Head of caudate nucleus (tissue), 42 donors: ENCODE measurements around the gene PRDM4.
"Not testable (repeated sequence)": the region's sequence is repeated elsewhere in the genome, so short reads cannot be mapped to it uniquely, and the experiment has no call there.

Experiments
- DNase-seq, 42 donors: peaks; one replicate each; pipeline versions ENCODE4 v3.0.0 to v3.0.0-alpha.2; 2020 to 2021; ENCODE audit warnings: mixed read lengths in 7 of 42
- intact Hi-C: fragments of 100-400 bp; cut with DNase I; formaldehyde crosslinking; loops from one replicate; pipeline ENCODE4 v1.15.0; 2022

PRDM4 gene

GRCh38 chr12:107775093-107775721 lies 14.3 kb upstream of the PRDM4 start:
- peak in 11 of 42 donors; percentile 8 to 44 (median 18) for DNase-seq
- intact Hi-C loops: no loop called here

DNA sequence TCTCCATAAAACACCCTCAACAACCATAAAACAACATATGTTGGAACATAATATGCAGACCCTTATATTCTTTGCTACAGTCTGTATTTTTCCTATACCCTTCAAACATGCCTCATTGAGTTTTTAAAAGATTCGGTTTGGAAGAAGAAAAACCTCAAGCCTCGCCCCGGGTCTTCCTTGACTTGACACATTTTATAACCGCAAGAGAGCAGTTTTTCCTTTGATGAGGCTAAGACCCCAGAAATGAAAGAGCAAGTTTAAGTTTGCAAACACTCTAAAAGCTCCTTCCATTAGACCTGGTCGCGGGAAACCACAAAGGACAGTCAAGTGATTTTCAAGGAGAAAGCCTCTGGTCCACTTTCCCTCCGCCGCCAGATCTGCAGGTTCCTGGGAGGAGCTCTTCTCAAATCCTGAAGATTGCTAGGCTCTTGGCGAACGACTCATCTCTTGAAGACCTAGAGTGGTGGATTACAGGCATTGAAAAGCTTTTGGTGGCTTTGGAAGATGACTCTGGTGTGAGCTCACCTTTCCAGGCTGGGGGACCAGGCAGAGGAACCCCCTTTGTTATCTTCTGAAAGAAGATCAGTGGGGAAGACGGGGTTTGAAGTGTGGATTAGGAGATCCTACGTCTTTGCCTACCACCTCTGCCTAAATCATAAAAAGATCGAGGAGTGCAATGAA lies 13.6 kb upstream of the PRDM4 start, which contains the start of gene ASCL4:
Gene ASCL4, plus strand, starts transcription at position 356 of the 681 bp plus-strand sequence. CDS start 515 bp downstream, outside the sequence.
- intact Hi-C loops: no loop called here
- no peak for DNase-seq

DNA sequence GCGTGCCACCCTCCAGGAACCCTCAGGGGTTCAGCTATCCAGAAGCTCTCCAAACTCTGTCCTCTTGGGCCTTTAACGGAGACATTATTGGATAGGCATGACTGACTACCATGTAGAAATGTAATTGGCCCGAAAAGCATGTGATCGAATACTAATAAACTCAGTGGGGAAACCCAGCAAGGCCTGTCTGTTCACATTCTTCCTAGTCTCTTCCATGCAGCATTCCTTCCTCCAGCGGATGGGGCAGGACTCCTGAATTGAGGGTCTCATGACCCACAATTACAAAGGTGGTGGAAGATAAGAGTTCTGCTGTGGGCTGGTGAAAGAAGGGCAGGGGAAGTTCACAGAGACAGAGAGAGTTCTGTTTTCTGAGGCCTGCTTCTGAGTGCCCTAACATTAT lies 6.5 kb upstream of the PRDM4 start:
- no peak for DNase-seq
- intact Hi-C loops: loop anchor here (10.0 kb wide), 1 partner anchor 117 kb away; no protein-coding TSS in a partner anchor

GRCh38 chr12:107765316-107765715 lies 4.4 kb upstream of the PRDM4 start:
- intact Hi-C loops: loop anchor here (10.0 kb wide), 1 partner anchor 119 kb away; no protein-coding TSS in a partner anchor
- no peak for DNase-seq

- intact Hi-C loops: loop anchor here (10.0 kb wide), 1 partner anchor 120 kb away; no protein-coding TSS in a partner anchor
Observed at GRCh38 chr12:107764626-107765025, 3.7 kb upstream of the PRDM4 start.

DNA sequence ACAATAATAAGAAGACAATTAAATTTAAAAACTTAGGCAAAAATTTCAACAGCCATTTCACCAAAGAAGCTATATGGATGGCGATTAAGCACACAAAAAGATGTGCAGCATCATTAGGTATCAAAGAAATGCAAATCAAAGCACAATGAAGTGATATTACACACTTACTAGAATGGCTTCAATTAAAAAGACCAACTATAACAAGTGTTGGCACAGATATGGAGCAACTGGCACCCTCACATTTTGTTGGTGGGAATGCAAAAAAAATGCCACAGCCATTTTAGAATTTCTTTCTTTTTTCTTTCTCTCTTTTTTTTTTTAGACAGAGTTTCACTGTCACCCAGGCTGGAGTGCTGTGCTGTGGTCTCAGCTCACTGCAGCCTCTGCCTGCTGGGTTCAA lies 1.9 kb upstream of the PRDM4 start:
- intact Hi-C loops: loop anchor here (10.0 kb wide), 1 partner anchor 122 kb away; no protein-coding TSS in a partner anchor

More at GRCh38 chr12:107764626-107765025, 3.7 kb upstream of the PRDM4 start:
- no peak for DNase-seq

DNA sequence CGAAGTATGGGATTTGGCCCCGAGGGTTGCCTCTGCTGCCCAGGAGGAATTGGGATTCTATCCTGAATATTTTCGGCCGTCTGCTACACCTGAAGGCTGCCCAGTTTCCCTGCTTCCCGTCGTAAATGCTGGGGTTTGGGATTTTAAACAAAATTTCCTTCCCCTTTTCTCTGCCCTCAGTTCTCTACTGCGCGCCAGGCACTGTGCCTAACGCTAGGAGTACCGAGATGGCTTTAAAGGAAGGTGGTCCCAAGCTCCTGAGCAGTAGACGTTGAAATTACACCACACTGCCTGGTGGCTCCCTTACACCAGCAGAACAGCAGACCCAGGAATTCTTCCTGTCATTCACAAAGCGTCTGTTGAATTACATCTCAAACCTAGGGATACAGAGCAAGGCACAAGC lies 566 bp upstream of the PRDM4 start:
- peak in 16 of 42 donors; percentile 7 to 40 (median 25) for DNase-seq
- intact Hi-C loops: loop anchor here (2.0 to 10.0 kb wide), 2 partner anchors 77 to 123 kb away; partner anchors contain the start of gene PWP1

More for the DNA sequence above, 1.9 kb upstream of the PRDM4 start:
- no peak for DNase-seq

- intact Hi-C loops: loop anchor here (2.0 to 10.0 kb wide), 2 partner anchors 76 to 124 kb away; partner anchors contain the start of gene PWP1
- peak in 38 of 42 donors; percentile 3 to 64 (median 36) for DNase-seq
Observed at GRCh38 chr12:107760207-107760808, 629 bp downstream of the PRDM4 start.

DNA sequence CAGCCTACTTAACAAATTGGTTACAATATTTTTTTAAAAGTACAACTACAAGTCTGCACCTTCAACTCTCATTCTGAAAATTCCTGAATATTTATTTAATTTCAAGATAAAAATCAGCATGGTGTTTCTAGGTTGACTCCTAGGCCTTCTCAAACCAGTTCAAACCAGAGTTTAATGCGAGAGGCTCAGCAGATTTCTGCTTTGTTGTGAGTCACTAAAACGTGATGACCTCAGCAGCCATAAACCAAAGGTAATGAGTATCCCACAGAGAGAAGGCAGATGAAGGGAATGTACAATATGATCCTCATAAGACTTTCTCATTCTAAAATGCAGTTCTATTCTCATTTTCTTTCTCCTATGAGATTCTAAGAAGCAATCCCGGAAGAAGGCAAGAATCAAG lies 1.5 kb downstream of the PRDM4 start:
- intact Hi-C loops: no loop called here
- DNase-seq: no peak

GRCh38 chr12:107749083-107749482 lies 11.9 kb downstream of the PRDM4 start:
- intact Hi-C loops: no loop called here
- DNase-seq: no peak

GRCh38 chr12:107748472-107748871 lies 12.5 kb downstream of the PRDM4 start:
- intact Hi-C loops: no loop called here
- DNase-seq: no peak

DNA sequence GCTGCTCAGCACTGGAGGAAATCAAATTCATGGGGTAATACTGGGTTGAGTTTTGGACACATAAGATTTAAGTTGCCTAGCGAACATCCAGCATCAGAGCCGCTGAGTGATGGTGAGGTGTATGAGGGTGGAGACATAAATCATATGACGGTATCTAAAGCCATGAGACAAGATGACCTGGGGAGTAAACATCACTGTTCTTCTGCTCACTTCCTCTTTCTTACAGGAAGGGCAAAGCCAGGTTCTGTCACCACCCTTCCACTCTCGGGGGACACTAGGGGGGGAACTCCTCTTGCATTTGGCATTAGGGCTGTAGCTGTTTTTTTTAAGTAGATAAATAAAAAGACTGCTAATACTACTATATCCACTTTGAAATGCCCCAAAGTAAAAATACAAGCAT lies 24.0 kb downstream of the PRDM4 start:
- intact Hi-C loops: no loop called here
- DNase-seq: no peak

DNA sequence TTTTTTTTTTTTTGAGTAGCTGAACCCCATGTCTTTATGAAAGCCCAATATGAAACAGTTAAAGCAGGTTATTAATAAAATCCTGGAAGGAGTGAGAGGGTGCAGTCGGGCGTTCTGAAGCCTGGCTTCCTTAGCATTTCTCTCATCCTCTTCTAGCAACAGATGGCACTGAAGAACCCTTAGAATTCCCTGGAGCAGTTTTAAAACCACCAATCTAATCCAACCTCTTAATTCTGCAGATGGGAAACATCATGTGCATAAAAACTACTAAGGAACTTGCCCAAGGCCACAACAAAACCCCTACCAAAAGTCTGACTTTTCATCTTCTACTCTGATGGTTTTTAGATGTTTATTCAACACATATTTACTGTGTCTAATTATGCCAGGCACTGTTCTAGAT lies 25.2 kb downstream of the PRDM4 start:
- DNase-seq: no peak
- intact Hi-C loops: no loop called here

GRCh38 chr12:107734139-107734538 lies 26.8 kb downstream of the PRDM4 start:
- peak in 25 of 42 donors; percentile 3 to 66 (median 30) for DNase-seq
- intact Hi-C loops: no loop called here

DNA sequence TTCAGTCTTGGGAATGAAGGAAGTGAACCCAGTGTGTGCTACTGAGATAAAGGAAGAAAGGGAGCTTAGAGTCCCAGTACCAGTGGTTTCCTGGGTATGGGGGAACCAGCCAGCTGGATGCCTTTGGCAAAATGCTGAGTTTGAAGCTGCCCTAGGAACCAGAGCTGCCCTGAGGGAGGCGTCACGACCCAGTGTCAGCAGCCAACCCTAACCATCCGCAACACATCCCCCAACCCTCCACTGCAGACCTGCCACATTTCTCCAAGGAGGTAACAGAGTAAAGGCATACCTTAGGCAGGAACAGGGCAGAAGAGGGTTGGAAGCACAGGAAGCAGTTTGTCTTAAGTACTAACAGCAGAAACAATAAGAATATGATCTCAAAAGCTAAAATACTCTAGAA lies 28.6 kb downstream of the PRDM4 start:
- no peak for DNase-seq
- intact Hi-C loops: no loop called here

DNA sequence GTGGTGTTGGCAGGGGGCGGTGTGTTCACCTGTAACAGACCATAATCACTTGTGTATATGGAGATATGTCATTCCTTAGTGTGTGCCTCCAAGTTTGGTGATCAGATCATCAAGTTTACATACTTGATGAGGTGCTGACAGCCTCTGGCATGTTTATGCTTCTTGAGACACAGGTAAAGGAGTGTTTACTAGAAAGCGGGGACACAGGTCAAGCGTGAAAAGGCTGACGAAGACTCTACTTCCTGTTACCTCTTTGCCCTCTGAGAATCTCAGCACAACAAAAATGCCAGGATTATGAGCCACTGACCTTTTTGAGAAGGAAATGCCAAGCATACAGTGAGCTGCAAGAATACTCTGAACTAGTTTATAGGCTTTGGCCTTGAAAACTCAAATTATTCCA lies 29.6 kb downstream of the PRDM4 start:
- DNase-seq: no peak

GRCh38 chr12:107730618-107731341 lies 30.2 kb downstream of the PRDM4 start:
- DNase-seq: no peak
- intact Hi-C loops: no loop called here

More for the DNA sequence above, 29.6 kb downstream of the PRDM4 start:
- intact Hi-C loops: no loop called here

GRCh38 chr12:107727742-107728141 lies 33.2 kb downstream of the PRDM4 start:
- DNase-seq, intact Hi-C loops: not testable (repeated sequence)

- DNase-seq, intact Hi-C loops: not testable (repeated sequence)
Observed at GRCh38 chr12:107727327-107727726, 33.6 kb downstream of the PRDM4 start.
